ENCODE data around the gene CYP4F22. TPM values are rescaled to one million over a fixed set of nuclear protein-coding genes. Genes with fewer than 3 reads are reported as not detected.

Gene CYP4F22
- total RNA-seq, 1 experiment from 2014 or later = not detected

DNA sequence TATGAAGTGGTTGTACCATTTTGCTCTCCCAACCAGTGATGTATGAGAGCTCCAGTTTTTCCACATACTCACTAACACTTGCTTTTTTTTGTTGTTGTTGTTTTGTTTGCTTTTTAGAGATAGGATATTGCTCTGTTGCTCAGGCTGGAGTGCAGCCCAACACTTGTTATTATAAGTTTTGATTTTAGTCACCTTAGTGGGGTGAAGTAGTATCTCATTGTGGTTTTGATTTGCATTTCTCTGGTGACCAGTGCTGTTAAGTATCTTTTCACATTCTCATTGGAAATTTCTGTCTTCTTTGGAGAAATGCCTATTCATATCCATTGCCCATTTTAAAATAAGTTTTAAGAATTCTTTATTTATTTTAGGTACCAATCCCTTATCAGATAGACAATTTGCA is 31.3 kb downstream of the CYP4F22 start:
- no peak overlapping the region for H3K27ac ChIP-seq
- H3K9me3 ChIP-seq (ENCODE audit: insufficient read depth, low read depth) = no peaks in the 10 kb centered on the region
- no TSS peak for BruUV-seq (replicated peaks)
- H2AFZ ChIP-seq = no peak overlapping the region
- no peaks in the 10 kb centered on the region for H3K79me2 ChIP-seq (ENCODE audit: low read depth)
- no peaks in the 10 kb centered on the region for H3F3A ChIP-seq (ENCODE audit: insufficient read depth, low read depth)
- H3K27me3 ChIP-seq (ENCODE audit: insufficient read depth, low read depth) = peaks cover 45% of the 10 kb centered on the region
- H3K36me3 ChIP-seq (ENCODE audit: low read depth) = no peaks in the 10 kb centered on the region
- H4K20me1 ChIP-seq (ENCODE audit: insufficient read depth) = no peaks in the 10 kb centered on the region
- intact Hi-C loops (cut with micrococcal nuclease; ENCODE audit: unreplicated experiment) = no loop called here
- ChIA-PET POLR2A (ENCODE audit: unreplicated experiment) (no interaction called here), CTCF (no interaction called here)
- DNase-seq = no peak
- no peak overlapping the region for H3K4me2 ChIP-seq
- H3K4me1 ChIP-seq (replicated peaks; ENCODE audit: insufficient read depth) = no peaks in the 10 kb centered on the region
- H3K4me3 ChIP-seq = no peak overlapping the region
- no peaks in the 10 kb centered on the region for H3K9me2 ChIP-seq (ENCODE audit: insufficient read depth)
- TF ChIP-seq EZH2 (IDR thresholded peaks at IDR 0.05; ENCODE audit: low read depth) = no peak
- TF ChIP-seq, protein P1, sequence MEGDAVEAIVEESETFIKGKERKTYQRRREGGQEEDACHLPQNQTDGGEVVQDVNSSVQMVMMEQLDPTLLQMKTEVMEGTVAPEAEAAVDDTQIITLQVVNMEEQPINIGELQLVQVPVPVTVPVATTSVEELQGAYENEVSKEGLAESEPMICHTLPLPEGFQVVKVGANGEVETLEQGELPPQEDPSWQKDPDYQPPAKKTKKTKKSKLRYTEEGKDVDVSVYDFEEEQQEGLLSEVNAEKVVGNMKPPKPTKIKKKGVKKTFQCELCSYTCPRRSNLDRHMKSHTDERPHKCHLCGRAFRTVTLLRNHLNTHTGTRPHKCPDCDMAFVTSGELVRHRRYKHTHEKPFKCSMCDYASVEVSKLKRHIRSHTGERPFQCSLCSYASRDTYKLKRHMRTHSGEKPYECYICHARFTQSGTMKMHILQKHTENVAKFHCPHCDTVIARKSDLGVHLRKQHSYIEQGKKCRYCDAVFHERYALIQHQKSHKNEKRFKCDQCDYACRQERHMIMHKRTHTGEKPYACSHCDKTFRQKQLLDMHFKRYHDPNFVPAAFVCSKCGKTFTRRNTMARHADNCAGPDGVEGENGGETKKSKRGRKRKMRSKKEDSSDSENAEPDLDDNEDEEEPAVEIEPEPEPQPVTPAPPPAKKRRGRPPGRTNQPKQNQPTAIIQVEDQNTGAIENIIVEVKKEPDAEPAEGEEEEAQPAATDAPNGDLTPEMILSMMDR (conservative IDR thresholded peaks at IDR 0.05) = no peak

DNA sequence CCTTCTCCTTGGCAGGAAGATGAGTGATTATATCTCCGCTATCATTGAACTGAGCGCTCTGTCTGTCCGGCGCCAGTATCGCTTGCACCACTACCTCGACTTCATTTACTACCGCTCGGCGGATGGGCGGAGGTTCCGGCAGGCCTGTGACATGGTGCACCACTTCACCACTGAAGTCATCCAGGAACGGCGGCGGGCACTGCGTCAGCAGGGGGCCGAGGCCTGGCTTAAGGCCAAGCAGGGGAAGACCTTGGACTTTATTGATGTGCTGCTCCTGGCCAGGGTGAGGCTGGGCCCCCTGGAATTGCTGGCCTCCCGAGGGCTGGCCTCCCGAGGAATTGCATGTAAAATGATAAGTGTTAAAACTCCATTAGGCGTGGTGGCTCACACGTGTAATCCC is 32.1 kb downstream of the CYP4F22 start:
- no peak for DNase-seq
- Histone ChIP-seq H3K4me3 (no peak overlapping the region), H3K36me3 (ENCODE audit: low read depth) (no peaks in the 10 kb centered on the region), H4K20me1 (ENCODE audit: insufficient read depth) (no peaks in the 10 kb centered on the region), H3K9me2 (ENCODE audit: insufficient read depth) (no peaks in the 10 kb centered on the region), H3K9me3 (ENCODE audit: insufficient read depth, low read depth) (no peaks in the 10 kb centered on the region), H3K79me2 (ENCODE audit: low read depth) (no peaks in the 10 kb centered on the region), H3K4me2 (no peak overlapping the region), H3F3A (ENCODE audit: insufficient read depth, low read depth) (no peaks in the 10 kb centered on the region), H2AFZ (no peak overlapping the region), H3K27me3 (ENCODE audit: insufficient read depth, low read depth) (peaks cover 45% of the 10 kb centered on the region), H3K27ac (no peak overlapping the region), H3K4me1 (replicated peaks; ENCODE audit: insufficient read depth) (no peaks in the 10 kb centered on the region)
- no TSS peak for BruUV-seq (replicated peaks)
- intact Hi-C loops (cut with micrococcal nuclease; ENCODE audit: unreplicated experiment) = no loop called here
- CTCF ChIA-PET = no interaction called here
- no peak for TF ChIP-seq EZH2 (IDR thresholded peaks at IDR 0.05; ENCODE audit: low read depth)
- POLR2A ChIA-PET (ENCODE audit: unreplicated experiment) = no interaction called here

DNA sequence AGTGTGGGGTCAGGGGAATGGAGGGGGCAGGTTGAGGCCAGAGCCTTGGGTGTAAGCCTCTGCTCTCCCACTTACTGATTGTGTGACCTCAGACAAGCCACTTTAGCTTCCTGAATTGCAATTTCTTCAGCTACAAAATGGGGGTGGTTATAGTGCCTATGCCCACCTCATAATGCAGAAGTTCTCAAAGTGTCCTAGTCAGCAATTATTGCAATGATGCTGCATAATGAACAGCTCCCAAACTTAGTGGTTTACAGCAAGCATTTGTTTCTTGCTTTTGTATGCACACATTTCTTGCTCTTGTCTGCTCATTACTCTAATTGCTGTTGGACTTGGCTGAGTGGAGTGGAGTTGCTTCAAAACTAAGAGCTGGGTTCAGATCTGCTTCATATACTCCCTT is 36.0 kb downstream of the CYP4F22 start:
- ChIA-PET CTCF (no interaction called here), POLR2A (ENCODE audit: unreplicated experiment) (no interaction called here)
- DNase-seq = no peak
- H4K20me1 ChIP-seq (ENCODE audit: insufficient read depth) = no peaks in the 10 kb centered on the region
- H3F3A ChIP-seq (ENCODE audit: insufficient read depth, low read depth) = no peaks in the 10 kb centered on the region
- no peaks in the 10 kb centered on the region for H3K9me3 ChIP-seq (ENCODE audit: insufficient read depth, low read depth)
- TF ChIP-seq EZH2 (IDR thresholded peaks at IDR 0.05; ENCODE audit: low read depth) = no peak
- TF ChIP-seq, protein P1 (conservative IDR thresholded peaks at IDR 0.05) = no peak
- H3K9me2 ChIP-seq (ENCODE audit: insufficient read depth) = no peaks in the 10 kb centered on the region
- no peak overlapping the region for H3K4me2 ChIP-seq
- H3K79me2 ChIP-seq (ENCODE audit: low read depth) = no peaks in the 10 kb centered on the region
- H3K4me1 ChIP-seq (replicated peaks; ENCODE audit: insufficient read depth) = no peaks in the 10 kb centered on the region
- H3K36me3 ChIP-seq (ENCODE audit: low read depth) = no peaks in the 10 kb centered on the region
- H3K4me3 ChIP-seq = no peak overlapping the region
- no peak overlapping the region for H2AFZ ChIP-seq
- H3K27me3 ChIP-seq (ENCODE audit: insufficient read depth, low read depth) = peaks cover 24% of the 10 kb centered on the region
- BruUV-seq (replicated peaks) = no TSS peak
- intact Hi-C loops (cut with micrococcal nuclease; ENCODE audit: unreplicated experiment) = no loop called here
- no peak overlapping the region for H3K27ac ChIP-seq

DNA sequence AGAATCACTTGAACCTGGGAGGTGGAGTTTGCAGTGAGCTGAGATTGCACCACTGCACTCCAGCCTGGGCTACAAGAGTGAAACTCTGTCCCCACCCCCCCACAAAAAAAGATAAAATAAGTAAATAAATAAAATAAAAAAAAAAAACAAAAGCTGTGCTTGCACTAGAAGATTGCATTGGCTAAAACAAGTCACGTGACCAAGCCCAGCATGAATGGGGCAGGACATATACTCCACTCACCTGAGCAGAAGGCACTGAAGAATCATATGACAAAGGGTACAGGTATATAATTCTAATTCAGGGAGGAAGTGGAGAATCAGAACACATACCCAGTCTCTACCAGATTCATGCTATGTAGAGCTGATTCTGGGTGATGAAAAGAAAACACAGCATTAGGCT is 36.6 kb downstream of the CYP4F22 start:
- Histone ChIP-seq H2AFZ (no peak overlapping the region), H3K9me3 (ENCODE audit: insufficient read depth, low read depth) (no peaks in the 10 kb centered on the region), H3K27me3 (ENCODE audit: insufficient read depth, low read depth) (peaks cover 24% of the 10 kb centered on the region), H3K9me2 (ENCODE audit: insufficient read depth) (no peaks in the 10 kb centered on the region), H4K20me1 (ENCODE audit: insufficient read depth) (no peaks in the 10 kb centered on the region), H3K27ac (no peak overlapping the region), H3K4me3 (no peak overlapping the region), H3K4me2 (no peak overlapping the region), H3K79me2 (ENCODE audit: low read depth) (no peaks in the 10 kb centered on the region), H3K36me3 (ENCODE audit: low read depth) (no peaks in the 10 kb centered on the region), H3K4me1 (replicated peaks; ENCODE audit: insufficient read depth) (no peaks in the 10 kb centered on the region), H3F3A (ENCODE audit: insufficient read depth, low read depth) (no peaks in the 10 kb centered on the region)
- POLR2A ChIA-PET (ENCODE audit: unreplicated experiment) = no interaction called here
- no TSS peak for BruUV-seq (replicated peaks)
- TF ChIP-seq, protein P1 (conservative IDR thresholded peaks at IDR 0.05) = no peak
- TF ChIP-seq EZH2 (IDR thresholded peaks at IDR 0.05; ENCODE audit: low read depth) = no peak
- intact Hi-C loops (cut with micrococcal nuclease; ENCODE audit: unreplicated experiment) = no loop called here
- DNase-seq = no peak
- CTCF ChIA-PET = no interaction called here

All from PC-9 (cell line).